ENCODE data around the gene SEC24B.
"Not testable (repeated sequence)": the region's sequence is repeated elsewhere in the genome, so short reads cannot be mapped to it uniquely, and the experiment has no call there.

Gene SEC24B

GRCh38 chr4:109432203-109432602 is 1.4 kb upstream of the SEC24B start:
- no peak for DNase-seq (ENCODE audit: low spot score)
- no peak for FAIRE-seq

- DNase-seq (ENCODE audit: low spot score) (no peak), FAIRE-seq (no peak)
Observed at GRCh38 chr4:109432696-109433095, 919 bp upstream of the SEC24B start.

- FAIRE-seq (no peak), DNase-seq (ENCODE audit: low spot score) (no peak)
Observed at GRCh38 chr4:109434007-109434971, 674 bp downstream of the SEC24B start.

- DNase-seq (ENCODE audit: low spot score): no peak
- FAIRE-seq: no peak
Observed at GRCh38 chr4:109435635-109436034, 2.0 kb downstream of the SEC24B start.

GRCh38 chr4:109436504-109436903 is 2.9 kb downstream of the SEC24B start:
- DNase-seq (ENCODE audit: low spot score): no peak
- no peak for FAIRE-seq

GRCh38 chr4:109440948-109441347 is 7.3 kb downstream of the SEC24B start:
- DNase-seq (ENCODE audit: low spot score) (no peak), FAIRE-seq (no peak)

GRCh38 chr4:109441862-109442458 is 8.3 kb downstream of the SEC24B start:
- DNase-seq (ENCODE audit: low spot score) (no peak), FAIRE-seq (no peak)

- DNase-seq (ENCODE audit: low spot score) (no peak), FAIRE-seq (no peak)
Observed at GRCh38 chr4:109444182-109444844, 10.7 kb downstream of the SEC24B start.

- DNase-seq (ENCODE audit: low spot score) (no peak), FAIRE-seq (no peak)
Observed at GRCh38 chr4:109447278-109447677, 13.7 kb downstream of the SEC24B start.

- no peak for FAIRE-seq
- DNase-seq (ENCODE audit: low spot score): no peak
Observed at GRCh38 chr4:109451544-109452273, 18.1 kb downstream of the SEC24B start.

- DNase-seq (ENCODE audit: low spot score); FAIRE-seq: not testable (repeated sequence)
Observed at GRCh38 chr4:109453110-109453509, 19.5 kb downstream of the SEC24B start.

GRCh38 chr4:109462297-109462696 is 28.7 kb downstream of the SEC24B start:
- FAIRE-seq (no peak), DNase-seq (ENCODE audit: low spot score) (no peak)

GRCh38 chr4:109462802-109463201 is 29.2 kb downstream of the SEC24B start:
- FAIRE-seq (no peak), DNase-seq (ENCODE audit: low spot score) (no peak)

GRCh38 chr4:109465069-109465468 is 31.5 kb downstream of the SEC24B start:
- FAIRE-seq (no peak), DNase-seq (ENCODE audit: low spot score) (no peak)

- FAIRE-seq: no peak
Observed at GRCh38 chr4:109469915-109470314, 36.3 kb downstream of the SEC24B start.

GRCh38 chr4:109472343-109472761 is 38.7 kb downstream of the SEC24B start:
- DNase-seq (ENCODE audit: low spot score): peak; percentile 6
- FAIRE-seq: peak; percentile 58

More at GRCh38 chr4:109469915-109470314, 36.3 kb downstream of the SEC24B start:
- DNase-seq (ENCODE audit: low spot score): no peak

- DNase-seq (ENCODE audit: low spot score): no peak
- FAIRE-seq: no peak
Observed at GRCh38 chr4:109473824-109474223, 40.2 kb downstream of the SEC24B start.

- no peak for FAIRE-seq
- DNase-seq (ENCODE audit: low spot score): no peak
Observed at GRCh38 chr4:109486007-109486406, 52.4 kb downstream of the SEC24B start.

GRCh38 chr4:109494563-109494962 is 60.9 kb downstream of the SEC24B start:
- FAIRE-seq (no peak), DNase-seq (ENCODE audit: low spot score) (no peak)

- peak; percentile 23 for FAIRE-seq
- DNase-seq (ENCODE audit: low spot score): no peak
Observed at GRCh38 chr4:109495514-109495913, 61.9 kb downstream of the SEC24B start.

GRCh38 chr4:109496875-109497274 is 63.3 kb downstream of the SEC24B start:
- FAIRE-seq (no peak), DNase-seq (ENCODE audit: low spot score) (no peak)

All from urothelium cell line (cell line).